Measurements from ENCODE around the gene FHAD1.

Gene FHAD1

DNA sequence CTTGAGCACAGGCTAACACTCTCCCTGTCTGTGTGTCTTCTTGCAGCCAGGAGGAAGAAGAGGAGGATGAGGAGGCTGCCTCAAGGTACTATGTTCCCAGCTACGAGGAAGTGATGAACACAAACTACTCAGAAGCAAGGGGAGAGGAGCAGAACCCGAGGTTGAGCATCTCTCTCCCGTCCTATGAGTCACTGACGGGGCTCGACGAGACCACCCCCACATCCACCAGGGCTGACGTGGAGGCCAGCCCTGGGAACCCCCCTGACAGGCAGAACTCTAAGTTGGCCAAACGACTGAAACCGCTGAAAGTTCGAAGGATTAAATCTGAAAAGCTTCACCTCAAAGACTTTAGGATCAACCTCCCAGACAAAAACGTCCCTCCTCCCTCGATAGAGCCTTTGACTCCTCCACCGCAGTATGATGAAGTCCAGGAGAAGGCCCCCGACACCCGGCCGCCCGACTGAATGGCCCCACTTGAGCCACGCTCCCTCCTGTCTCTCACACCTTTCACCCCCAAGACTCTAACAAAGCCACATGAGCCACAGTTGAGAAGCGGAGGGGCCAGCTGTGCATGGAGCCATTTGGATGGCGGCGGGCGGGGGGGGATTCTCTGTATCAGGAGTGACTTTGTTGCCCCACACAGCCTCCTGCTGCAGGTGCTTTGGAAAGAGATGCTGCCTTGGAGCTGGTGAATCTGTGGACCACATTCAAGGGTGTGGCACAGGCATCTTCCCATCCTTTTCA, 27.6 kb upstream of the FHAD1 start:
- DNase-seq: no peak

DNA sequence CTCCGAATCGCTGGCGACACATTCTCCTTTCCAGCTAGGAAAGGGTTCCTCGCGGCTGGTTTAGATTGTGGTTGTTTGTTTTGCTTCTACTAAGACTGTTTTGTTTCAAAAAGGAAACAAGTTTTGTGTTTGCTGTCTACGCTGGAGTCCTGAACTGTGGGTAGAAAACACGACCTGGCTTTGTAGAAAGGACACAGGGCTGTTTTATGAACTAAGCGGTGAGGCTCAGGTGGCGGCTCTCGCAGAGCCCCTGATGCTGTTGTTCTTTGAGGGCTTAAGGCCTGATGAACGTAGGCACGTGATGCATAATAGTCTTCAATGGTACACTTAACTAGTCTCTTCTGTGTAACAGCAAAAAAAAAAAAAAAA, 27.0 kb upstream of the FHAD1 start:
- DNase-seq: no peak

DNA sequence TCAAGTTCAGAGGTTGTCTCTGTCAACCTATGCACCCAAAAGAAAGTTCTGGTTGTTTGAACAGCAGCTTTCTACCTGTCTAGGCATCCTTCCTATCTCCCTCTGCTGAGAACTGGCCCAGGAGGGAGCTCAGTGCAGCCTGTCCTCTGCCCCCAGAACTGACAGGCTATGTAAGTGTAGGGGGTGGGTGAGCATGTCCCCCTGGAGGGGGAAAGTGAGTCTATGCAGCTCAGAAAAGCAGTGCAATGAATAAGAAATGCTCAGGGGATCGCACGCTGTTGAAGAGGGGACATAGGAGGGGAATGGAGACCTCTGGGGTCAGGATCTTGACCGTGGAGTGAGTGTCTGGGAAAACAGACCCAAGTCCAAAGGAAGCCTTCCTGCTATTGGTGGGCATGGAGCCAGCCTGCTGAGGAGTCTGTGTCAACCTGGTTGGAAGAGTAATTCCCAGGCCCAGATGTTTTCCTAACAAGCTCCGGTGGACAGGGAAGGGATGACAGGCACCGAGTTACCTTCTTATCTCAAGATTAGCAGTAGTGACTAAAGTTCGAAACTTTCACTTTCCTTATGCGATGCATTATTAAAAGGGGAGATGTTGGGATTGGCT, 26.1 kb upstream of the FHAD1 start:
- no peak for DNase-seq

DNA sequence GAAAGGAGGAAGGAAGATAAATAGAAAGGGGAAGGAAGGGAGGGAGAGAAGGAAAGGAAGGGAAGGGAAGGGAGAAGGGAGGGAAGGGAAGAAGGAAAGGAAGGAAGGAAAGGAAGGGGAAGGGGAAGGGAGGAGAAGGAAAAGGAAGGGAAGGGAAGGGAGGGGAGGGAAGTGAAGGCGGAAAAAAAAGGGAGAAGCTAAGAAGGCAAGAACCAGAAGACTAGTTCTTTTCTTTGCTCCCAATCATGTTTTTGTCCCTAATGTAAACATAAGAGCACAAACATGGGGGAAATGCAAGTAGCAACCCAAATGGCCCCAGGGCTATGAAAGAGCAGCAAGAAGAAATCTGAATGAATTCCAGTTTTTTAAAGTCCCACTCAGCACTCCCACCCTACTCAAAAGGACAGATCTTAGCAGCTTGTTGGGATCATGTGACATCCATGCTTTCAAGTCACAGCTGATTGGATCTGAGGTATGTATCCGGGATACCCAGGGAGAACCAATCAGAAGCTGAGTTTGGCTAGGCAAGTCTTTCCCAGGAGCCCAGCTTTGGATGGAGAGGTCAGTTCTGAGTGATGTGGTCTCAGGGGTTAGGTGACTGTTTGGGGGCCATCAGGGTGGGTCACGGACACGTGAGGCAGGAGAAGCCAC, 24.2 kb upstream of the FHAD1 start:
- DNase-seq: no peak

DNA sequence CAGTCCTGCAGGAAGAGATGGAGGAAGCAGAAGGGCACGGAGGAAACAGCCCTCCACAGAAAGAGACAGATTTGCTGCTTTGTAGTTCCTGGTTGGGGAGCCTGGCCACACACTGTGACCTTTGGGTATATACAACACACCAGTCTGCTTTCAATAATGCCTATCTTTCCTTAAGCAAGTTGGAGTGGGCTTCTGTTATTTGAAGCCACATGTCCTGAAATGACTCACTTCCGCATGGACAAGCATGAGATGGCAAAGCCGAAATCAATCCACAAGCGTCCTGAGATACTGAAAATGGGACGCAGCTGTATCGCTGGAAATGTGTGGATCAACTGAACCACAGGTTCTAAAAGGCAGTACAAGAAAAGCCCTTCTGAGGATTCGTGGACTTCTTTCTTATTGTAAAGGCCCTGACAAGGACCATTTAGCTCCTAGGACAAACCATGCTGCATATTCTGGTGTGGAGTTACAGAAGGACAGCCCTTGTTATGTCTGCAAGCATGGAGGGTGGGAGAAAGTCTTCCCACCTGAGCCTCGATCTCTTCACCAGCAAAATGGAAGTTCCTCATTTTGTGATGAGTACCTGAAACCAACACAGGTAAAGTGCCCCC, 22.7 kb upstream of the FHAD1 start:
- no peak for DNase-seq

DNA sequence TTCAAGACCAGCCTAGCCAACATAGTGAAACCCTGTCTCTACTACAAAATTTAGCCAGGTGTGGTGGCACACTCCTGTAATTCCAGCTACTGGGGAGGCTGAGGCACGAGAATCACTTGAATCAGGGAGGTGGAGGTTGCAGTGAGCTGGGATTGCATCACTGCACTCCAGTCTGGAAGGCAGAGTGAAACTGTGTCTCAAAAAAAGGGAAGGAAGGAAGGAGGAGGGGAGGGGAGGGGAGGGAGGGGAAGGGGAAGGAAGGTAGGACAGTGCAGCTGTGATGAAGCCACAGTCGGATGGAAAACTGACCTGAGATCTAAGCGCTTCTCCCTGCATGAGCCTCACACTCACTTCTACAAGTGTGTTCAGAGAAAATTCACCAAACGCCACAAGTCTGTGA, 22.0 kb upstream of the FHAD1 start:
- DNase-seq: no peak

DNA sequence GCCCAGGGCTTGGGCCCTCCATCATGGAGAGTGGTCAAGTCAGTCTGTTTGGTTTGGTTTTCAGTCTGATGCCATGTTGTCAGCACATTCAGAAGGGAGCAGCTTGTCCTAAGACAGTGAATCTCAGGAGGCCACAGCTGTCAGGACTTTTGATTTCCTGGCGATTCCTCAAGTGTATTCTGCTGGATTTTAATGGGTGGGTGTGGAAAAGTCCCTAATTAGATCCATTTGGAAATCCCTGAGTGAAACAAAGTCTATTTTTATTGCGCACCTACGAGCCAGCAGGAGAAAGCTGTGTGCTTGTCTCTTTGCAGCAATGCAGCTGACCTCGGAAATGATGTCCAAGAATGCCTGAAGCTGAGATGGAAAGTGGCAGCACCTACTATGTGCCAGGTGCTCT, 21.6 kb upstream of the FHAD1 start:
- DNase-seq: no peak

DNA sequence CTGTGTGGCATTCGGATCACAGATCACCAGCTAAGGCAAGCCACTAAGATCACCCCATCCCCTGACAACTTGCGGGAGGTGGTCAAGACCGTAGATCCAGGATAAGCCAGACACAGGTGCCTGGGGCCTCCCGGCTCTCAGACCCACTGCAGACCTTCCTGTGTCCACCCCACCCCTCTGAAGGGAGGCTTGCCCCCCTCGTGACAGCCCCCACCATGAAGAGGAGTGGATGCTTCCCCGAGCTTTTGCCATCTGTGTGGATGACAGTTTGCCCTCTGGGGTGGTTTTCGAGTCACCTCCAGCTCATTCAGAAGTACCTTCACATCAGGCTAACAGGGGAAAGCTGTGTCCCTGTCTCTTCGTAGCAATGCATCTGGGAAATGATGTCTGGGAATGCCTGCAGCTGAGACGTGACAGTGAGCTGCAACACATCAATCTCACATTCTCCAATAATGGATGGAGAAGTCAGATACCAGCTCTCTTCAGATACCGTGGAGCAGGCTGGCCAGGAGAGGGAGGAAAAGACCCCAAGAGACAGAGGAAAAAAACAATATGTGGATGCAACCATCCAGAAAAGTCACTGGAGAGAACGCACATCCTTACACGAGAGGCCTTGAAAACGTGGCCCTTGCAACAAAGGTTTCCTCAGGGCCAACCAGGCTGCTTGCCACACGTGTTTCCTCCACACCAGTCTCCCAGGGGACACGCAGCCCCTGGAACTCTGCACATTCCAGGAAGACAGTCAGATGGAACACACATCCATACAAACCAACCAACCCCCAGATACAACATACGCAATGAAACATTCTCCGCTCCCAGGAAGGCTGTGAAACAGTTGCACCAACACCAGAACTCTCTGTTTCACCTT, 20.4 kb upstream of the FHAD1 start:
- no peak for DNase-seq

DNA sequence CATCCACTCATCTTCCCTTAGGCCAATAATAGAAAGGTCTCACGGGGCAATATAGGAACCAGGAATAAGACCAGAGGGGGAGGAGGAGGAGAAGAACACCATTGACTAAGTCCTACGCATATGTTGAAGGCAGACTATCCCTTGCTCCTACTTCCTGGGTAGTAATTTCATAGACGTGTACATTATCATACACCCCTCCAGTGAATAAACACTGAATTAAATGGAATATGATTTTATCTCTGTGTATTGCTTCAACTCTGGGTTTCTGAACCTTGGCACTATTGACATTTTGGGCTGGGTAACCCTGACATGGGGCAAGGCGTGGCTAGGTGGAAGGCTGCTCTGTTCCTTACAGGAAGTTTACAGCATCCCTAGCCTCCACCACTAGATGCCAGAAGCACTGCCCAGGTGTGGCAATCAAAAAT, 17.3 kb upstream of the FHAD1 start:
- no peak for DNase-seq

DNA sequence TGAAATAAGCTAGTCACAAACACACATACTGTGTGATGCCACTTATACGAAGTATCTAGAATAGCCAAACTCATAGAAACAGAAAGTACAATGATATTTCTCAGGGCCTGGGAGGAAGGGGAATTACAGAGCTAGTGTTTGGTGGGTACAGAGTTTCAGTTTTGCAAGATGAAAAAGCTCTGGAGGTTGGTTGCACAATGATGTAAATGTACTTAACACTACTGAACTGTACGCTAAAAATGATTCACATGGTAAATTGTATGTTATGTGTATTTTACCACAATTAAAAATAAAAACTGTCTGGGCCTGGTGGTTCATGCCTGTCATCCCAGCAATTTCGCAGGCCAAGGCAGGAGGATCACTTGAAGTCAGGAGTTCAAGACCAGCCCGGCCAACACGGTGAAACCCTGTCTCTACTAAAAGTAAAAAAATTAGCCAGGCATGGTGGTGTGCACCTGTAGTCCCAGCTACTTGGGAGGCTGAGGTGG, 15.3 kb upstream of the FHAD1 start:
- DNase-seq: no peak

DNA sequence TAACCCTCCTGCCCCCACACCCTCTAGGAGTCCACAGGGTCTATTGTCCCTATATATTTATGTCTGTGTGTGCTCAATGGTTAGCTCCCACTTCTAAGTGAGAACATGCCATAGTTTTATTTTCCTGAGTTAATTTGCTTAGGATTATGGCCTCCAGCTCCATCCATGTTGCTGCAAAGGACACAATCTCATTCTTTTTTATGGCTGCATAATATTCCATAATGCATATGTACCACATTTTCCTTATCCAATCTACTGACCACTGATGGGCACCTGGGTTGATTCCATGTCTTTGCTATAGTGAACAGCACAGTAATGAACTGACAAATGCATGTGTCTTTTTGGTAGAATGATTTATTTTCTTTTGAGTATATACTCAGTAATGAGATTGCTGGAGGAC, 13.3 kb upstream of the FHAD1 start:
- DNase-seq: no peak

DNA sequence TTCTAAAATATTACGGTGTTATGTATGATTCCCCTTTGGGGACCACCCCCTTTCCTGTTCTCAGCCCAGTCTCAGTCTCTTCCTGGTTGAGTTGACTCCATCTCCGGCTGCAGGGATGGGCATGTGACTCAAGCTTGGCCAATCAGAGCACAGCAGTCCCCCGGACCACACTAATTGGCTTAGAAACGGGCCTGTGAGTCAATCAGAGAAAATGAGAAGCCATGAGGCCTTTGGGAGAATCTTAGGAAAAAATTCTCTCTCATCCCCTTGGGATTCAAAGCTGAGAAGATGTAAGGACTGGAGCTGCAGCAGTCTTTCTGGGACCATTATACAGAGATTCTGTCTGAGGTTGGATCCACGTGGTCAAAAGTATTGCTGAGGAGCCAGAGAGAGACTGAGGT, 10.7 kb upstream of the FHAD1 start:
- DNase-seq: no peak

DNA sequence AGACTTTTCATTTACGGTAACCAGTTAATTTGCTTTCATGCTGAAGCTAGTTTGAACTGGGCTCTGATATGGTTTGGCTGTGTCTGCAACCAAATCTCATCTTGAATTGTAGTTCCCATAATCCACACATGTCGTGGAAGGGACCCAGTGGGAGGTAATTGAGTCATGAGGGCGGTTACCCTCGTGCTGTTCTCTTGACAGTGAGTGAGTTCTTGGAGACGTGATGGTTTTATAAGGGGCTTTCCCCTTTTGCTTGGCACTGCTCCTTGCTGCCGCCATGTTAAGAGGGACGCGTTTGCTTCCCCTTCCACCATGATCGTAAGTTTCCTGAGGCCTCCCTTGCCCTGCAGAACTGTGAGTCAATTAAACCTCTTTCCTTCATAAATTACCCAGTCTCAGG, 10.3 kb upstream of the FHAD1 start:
- DNase-seq: no peak

DNA sequence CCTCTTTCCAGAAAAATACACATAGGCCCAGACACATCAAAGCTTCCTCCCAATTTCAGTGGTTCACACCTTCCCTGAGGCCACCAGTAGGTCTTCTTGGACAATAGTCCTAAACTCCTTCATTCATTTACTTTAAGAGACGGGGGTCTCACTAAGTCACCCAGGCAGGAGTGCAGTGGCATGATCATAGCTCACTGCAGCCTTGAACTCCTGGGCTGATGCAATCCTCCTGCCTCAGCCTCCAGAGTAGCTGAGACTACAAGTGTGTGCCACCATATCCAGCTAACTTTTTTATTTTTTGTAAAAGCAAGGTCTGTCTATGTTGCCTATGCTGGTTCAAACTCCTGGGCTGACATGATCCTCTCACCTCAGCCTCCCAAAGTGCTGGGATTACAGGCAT, 8.2 kb upstream of the FHAD1 start:
- DNase-seq: no peak

DNA sequence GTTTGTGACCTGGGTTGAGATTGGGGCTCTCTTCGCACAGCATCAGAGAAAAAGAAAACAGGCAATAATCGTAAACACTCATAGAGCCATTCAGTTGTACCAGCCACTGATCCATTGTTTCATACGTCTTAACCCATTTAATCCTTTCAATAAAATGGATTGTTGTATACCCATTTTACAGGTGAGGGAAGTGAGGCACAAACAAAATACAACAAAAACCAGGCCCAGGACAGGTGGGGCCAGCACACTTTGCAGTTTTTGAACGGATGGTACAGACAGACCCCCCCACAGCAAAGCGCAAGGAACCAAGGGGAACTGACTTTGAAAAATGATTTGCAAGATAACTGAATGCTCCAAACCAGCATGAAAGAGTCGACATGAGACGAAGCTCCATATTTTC, 4.3 kb upstream of the FHAD1 start:
- no peak for DNase-seq

DNA sequence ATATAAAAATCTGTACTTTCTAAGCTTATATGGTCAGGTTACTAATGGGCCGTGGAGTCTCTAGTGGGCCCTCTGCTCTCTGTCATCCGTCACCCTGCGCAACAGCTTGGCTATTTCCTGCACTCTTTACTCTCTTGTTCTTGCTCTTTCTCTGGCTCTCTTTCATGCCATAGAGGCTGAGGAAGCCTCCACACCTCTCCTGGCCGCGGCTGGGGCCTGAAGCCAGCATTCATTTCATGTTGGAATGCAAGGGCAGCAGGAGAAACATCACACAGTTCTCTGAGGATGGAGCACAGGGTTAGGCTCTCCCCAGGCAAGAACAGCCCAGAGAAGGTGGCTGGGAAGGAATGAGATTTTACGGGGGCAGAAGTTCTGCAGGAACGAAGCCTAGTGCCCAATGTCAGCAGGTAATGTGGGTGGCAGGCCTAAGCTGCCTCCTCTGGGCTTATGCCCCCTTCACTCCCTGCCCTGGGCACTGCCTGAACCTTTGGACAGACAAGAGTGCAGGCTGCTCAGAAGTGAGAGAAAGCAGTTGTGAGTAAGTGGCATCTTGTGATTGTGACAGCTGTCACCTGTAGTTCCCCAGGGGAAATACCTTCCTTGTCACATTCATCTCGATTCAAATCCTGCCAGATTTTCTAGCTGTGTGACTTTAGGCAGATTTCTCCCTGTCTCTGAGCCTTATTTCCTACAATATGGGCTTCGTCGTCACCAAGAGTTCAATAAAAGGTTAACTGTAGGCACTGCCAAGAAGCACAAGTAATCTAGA, 3.6 kb upstream of the FHAD1 start:
- DNase-seq: no peak

DNA sequence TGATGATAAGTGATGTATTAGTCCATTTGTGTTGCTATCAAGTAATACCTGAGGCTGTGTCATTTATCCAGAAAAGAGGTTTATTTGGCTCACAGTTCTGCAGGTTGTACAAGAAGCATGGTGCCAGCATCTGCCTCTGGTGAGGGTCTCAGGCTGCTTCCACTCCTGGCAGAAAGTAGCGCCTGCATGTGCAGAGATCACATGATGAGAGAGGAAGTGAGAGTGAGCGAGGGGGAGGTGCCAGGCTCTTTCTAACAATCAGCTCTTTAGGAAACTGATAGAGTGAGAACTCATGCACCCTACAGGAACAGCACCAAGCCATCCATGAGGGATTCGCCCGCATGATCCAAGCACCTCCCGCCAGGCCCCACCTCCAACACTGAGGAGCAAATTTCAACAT, 2.2 kb upstream of the FHAD1 start:
- DNase-seq: no peak

DNA sequence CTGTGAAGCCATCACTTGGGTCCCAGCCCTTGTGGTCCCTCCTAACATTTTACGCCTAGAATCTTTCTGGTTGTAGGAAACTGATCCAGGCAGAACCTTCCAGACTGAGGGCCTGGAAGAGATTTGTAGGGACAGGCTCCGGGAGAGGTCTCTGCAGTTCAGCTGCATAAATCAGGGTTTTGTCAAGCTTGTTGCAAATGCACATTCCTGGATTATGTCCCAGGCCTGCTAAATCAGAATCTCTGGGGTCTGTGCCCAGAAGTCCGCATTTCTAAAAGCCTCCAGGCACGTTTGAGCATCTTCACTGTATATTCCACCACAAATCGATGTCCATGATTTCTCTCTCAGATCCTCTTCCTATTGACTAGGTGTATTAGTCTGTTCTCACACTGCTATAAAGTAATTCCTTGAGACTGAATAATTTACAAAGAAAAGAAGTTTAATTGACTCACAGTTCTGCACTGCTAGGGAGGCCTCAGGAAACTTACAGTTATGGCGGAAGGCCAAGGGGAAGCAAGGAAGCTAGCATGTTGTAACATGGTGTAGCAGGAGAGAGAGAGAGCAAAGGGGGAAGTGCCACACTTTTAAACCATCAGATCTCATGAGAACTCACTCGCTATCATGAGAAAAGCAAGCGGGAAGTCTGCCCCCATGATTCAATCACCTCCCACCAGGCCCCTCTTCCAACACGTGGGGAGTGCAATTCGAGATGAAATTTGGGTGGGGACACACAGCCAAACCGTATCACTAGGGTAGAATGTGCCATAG, 1.2 kb upstream of the FHAD1 start:
- peak; percentile 85 for DNase-seq

DNA sequence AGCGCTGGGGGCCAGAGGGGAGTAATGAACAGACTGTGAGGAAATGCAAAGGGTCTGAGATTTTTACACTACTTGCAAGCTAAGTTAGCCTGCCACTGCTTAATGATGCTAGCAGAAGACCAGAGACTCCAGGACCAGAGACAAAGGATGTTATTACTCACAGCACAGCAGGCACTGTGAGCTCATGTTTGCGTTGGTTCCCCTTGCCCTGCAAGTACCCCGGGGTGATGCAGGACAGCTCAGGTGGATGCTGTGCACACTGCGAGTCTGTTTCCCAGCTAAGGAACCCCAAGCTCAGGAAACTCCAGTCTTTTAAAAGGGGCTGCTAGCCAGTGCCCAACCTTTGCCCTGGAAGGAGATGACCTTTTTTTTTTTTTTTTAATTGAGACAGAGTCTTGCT, 1.2 kb downstream of the FHAD1 start:
- no peak for DNase-seq

DNA sequence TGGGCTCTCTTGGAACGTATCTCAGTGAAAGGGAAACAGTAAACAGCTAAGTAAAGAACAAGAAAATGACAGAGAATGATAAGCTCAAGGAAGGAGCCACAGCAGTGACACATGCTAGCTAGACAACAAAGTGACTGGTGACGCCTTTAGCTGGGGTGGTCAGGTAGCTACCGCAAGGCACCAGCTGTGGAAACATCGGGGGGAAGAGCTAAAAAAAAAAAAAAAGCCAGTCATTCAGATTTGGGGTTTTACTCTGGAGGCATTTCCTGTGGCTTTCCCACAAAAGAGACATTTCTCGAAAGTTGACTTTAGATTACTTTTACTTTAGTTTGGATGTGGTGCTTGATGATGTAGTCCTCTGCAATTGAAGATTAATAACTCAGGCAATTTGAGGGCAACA, 2.1 kb downstream of the FHAD1 start:
- peak; percentile 10 for DNase-seq
